Bronchial epithelial cell (primary cell): ENCODE measurements around the gene KCNK3. TPM values are rescaled to one million over a fixed set of nuclear protein-coding genes. Genes with fewer than 3 reads are reported as not detected.

ENCODE experiments used
- DNase-seq: peaks from one replicate; pipeline ENCODE4 v3.0.0-alpha.2; 2010; ENCODE audit warnings: low read depth
- FAIRE-seq: peaks from 2 replicates; lab custom pipeline; 2011; peaks lifted over from hg19 to GRCh38; lab: Jason Lieb, UNC
- H3K27me3 ChIP-seq: 2 replicates; pipeline ENCODE4 v1.5.1; 2011; ENCODE audit warnings: low read length; ENCODE audit not compliant: control insufficient read depth, insufficient read depth
- H3K36me3 ChIP-seq: 2 replicates; pipeline ENCODE4 v1.5.1; 2011; ENCODE audit warnings: low read length; ENCODE audit not compliant: control insufficient read depth, insufficient read depth
- H3K4me3 ChIP-seq: 2 replicates; pipeline ENCODE4 v1.5.1; 2011; ENCODE audit warnings: mild to moderate bottlenecking, low read depth, low read length, control low read depth
- CTCF ChIP-seq: IDR thresholded peaks from 2 replicates; pipeline ENCODE4 v1.5.1; 2011; ENCODE audit warnings: mild to moderate bottlenecking, moderate library complexity, low read length, control low read depth, inconsistent platforms; ENCODE audit not compliant: insufficient read depth, severe bottlenecking
- total RNA-seq: library from RNA; depleted of rRNA; stranded (reverse); fragments of >200 nt; gene quantifications from 2 replicates; pipeline ENCODE4 v1.2.1, GENCODE V29; 2014

The KCNK3 gene
- total RNA-seq, 1 donor from 2014 or later = not detected

- Histone ChIP-seq H3K27me3 (peaks cover 15% of the 10 kb centered on the region), H3K36me3 (no peaks in the 10 kb centered on the region), H3K4me3 (no peak overlapping the region)
- no peak for DNase-seq
- no peak for TF ChIP-seq CTCF
- no peak for FAIRE-seq
These were observed 651 bp downstream of the KCNK3 start for GRCh38 chr2:26692897-26693849.

GRCh38 chr2:26694001-26694400 lies 1.5 kb downstream of the KCNK3 start:
- DNase-seq = no peak
- TF ChIP-seq CTCF = no peak
- no peaks in the 10 kb centered on the region for H3K36me3 ChIP-seq
- H3K27me3 ChIP-seq = peaks cover 15% of the 10 kb centered on the region
- FAIRE-seq = no peak
- no peak overlapping the region for H3K4me3 ChIP-seq

GRCh38 chr2:26696351-26696816 lies 3.9 kb downstream of the KCNK3 start:
- Histone ChIP-seq H3K4me3 (no peak overlapping the region), H3K36me3 (no peaks in the 10 kb centered on the region), H3K27me3 (peaks cover 15% of the 10 kb centered on the region)
- DNase-seq (peak; percentile 100), FAIRE-seq (peak; percentile 99)
- TF ChIP-seq CTCF = no peak

- Histone ChIP-seq H3K36me3 (no peaks in the 10 kb centered on the region), H3K27me3 (peaks cover 15% of the 10 kb centered on the region), H3K4me3 (no peak overlapping the region)
- no peak for TF ChIP-seq CTCF
- no peak for FAIRE-seq
- DNase-seq = no peak
These were observed 4.9 kb downstream of the KCNK3 start for GRCh38 chr2:26697425-26697824.

GRCh38 chr2:26699295-26699694 lies 6.8 kb downstream of the KCNK3 start:
- DNase-seq (no peak), FAIRE-seq (no peak)
- Histone ChIP-seq H3K27me3 (peaks cover 6% of the 10 kb centered on the region), H3K36me3 (no peaks in the 10 kb centered on the region), H3K4me3 (no peak overlapping the region)
- TF ChIP-seq CTCF = no peak

- no peak for FAIRE-seq
- H3K4me3 ChIP-seq = no peak overlapping the region
- no peaks in the 10 kb centered on the region for H3K27me3 ChIP-seq
- no peaks in the 10 kb centered on the region for H3K36me3 ChIP-seq
- DNase-seq = no peak
- no peak for TF ChIP-seq CTCF
These were observed 7.6 kb downstream of the KCNK3 start for GRCh38 chr2:26700078-26700477.
